Activated CD8-positive, alpha-beta memory T cell treated with anti-CD3 and anti-CD28 coated beads, Interleukin-2, amount 50 U/mL, for 1 hour (primary cell): ENCODE data around the gene NKD2.
"Not testable (repeated sequence)": the region's sequence is repeated elsewhere in the genome, so short reads cannot be mapped to it uniquely, and the experiment has no call there.

ENCODE experiments used
- DNase-seq: peaks from one replicate; pipeline ENCODE4 v3.0.0-alpha.2; 2020; ENCODE audit errors: extremely low read depth

The NKD2 gene

DNA sequence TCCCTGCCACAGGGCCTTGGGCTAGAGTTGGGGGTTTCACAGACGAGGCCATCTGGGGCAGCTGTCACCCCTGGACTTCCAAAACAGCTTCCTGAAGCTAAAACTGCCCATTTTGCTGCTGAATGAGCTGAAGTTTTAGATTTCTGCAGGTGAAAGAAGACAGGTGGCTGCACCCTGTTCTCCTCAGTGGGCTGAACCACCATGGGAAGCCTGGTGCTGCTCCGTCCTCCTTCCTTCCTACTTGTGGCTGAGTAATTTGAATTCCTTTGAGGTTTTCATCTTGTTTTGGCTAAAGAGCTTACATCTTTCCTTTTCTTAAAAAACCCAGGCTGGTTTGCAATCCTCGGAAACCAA, 5.3 kb downstream of the NKD2 start:
- no peak for DNase-seq

DNA sequence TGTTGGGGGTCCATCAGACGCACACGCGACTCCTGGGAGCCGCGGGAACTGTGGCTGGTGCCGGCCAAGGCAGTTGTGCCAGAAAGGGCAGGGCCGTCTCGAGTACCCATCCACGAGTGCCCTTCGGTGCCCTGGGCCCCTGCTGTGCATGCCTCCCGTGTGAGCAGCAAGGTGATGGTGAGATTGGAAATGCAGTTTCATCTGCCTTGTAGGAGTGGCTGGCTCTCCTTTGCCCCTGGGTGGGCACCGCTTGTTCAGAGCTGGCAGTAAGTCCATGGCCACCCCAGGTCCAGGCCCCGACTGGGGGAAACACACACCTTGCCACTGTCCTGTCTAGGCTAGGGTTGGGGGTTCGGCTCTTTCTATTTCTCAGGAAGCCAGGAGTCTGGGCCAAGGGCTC, 5.7 kb downstream of the NKD2 start:
- no peak for DNase-seq

DNA sequence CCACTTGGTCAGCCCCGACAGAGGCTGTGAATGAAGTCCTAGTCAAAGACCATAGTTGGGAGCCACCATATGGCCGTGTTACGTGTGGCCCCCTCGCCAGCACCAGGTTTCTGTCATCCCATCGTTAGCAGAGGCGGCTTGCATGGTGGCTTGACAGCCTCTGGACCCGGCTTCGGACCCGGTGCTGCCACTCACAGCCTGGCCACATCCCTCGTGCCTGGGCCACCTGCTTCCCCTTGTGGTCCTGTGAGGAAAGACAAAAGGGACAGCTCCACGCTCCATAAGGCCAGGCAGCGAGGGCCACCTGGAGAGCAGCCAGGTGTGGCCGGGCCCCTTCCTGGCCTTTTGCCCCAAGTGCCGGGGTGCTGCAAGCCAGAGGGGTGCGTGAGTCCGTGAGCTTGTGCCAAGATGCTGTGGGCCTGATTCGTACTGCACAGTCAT, 6.2 kb downstream of the NKD2 start:
- DNase-seq = no peak

DNA sequence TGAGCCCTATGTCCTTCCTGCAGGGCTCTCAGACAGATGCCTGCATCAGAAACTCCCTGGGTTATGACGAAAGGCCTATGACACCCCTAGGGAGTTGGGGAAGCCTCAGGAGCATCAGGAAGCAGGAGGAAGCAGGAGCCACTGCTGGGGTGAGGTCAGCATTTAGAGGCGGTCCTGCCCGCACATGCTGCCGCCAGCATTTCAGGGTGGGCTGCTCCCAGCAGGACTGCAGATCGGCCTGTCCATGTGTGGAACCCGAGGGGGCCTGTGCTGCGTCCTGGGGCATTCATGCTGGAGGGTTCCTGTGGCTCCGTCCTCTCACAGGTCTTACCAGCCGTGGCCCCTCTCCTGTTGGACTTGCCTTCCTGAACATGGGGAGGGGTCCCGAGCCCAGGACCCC, 6.9 kb downstream of the NKD2 start:
- no peak for DNase-seq

DNA sequence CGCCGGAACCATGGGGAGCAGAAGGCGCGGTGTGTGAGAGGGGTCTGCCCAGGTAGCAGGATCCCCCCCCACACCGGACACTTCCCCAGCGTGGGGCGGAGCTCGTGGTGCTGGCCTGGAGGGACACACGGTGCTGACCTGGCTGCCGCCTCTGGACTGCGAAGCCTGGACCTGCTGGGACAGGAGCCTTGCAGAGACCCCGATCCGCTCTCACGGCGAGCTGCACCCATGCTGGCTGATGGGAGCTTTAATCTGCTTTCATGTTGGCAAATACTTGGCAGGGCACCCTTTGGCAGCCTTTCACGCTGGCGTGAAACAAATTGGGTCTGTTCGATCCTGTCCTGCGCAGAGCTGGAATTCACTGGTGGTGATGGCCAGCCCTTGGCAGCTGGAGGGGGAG, 7.4 kb downstream of the NKD2 start:
- no peak for DNase-seq

DNA sequence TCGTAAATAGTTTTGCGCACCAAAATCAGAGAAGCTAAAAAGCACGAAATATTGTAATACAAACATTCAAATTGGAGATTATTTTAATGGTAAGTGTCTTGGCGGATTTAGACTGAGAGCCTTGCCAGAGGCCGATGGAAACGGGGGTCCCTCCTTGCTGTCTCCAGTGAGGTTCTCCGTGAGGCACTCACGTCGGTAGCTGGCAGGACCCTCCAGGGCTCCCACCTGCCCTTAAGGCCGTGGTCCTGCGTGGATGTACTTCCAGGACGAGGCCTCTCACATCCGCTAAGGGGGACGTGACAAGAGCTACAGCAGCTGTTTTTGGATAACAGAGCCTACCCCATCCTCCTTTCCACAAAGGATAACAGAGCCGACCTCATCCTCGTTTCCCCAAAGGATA, 7.9 kb downstream of the NKD2 start:
- no peak for DNase-seq

DNA sequence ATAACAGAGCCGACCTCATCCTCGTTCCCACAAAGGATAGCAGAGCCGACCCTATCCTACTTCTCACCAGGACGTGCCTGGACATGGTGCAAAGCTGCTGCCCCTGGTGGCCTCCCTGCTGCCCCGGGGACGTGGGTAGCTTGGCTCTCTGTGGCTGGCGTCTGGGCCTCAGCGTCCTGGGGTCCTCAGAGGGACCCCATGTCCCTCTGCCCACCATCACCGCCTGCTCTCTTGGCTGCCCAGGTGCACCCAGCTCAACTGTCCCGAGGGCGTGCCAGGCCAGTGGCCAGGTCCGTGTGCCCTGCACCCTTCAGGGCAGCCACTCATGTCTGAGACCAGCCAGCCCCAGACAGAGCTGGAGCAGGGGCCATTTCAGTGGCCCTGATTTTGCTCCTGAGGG, 8.5 kb downstream of the NKD2 start:
- no peak for DNase-seq

DNA sequence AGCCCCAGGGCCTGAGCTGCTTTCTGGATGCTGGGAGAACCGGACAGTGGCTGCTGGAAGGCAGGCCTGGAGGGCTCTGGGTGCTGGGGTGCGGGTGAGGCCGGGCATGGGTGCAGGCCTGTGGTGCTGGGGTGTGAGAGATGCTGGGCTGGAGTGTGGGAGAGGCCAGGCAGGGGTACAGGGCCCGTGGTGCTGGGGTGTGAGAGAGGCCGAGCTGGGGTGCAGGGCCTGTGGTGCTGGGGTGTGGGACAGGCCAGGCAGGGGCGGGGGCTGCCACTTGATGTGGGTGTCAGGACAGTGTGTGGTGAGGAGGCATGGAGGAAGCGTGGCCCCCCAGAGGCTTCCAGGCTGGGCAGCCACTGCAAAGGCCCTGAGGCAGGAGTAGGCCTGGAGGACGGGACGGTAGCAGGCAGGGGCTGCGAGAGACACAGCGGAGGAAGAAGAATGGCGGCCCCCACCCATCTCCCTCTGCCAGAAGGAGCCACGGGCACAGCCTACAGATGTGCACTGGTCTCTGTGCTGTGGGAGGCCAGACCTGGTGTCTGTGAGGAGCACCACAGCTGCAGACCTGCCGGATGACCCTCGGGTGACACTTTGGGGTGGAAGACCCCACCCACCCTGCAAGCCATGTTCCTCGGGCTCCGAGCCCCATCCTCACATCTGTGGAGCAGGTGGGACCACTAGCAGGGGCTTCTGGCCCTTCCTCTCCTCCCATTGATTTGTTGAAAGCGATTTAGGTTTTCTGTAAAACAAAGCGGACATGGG, 9.3 kb downstream of the NKD2 start:
- DNase-seq = no peak

DNA sequence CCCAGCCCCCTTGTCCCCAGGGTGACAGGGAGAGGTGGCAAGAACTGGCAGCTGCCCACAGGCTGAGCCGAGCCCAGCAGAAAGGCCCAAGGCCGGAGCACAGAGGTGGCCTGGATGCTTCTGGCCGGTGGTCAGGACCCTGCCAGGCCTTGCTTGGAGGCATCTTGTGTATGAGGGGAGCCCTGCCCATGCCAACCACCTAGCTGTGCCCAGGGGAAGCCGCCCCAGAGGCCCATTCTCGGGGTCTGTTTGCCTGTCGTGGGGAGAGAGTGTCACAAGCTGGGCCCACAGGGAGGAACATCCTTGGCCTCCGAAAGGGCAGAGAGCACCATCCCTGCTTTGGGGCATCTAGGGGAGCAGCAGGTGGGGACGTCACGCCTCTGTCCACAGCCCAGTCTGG, 10.0 kb downstream of the NKD2 start:
- no peak for DNase-seq

DNA sequence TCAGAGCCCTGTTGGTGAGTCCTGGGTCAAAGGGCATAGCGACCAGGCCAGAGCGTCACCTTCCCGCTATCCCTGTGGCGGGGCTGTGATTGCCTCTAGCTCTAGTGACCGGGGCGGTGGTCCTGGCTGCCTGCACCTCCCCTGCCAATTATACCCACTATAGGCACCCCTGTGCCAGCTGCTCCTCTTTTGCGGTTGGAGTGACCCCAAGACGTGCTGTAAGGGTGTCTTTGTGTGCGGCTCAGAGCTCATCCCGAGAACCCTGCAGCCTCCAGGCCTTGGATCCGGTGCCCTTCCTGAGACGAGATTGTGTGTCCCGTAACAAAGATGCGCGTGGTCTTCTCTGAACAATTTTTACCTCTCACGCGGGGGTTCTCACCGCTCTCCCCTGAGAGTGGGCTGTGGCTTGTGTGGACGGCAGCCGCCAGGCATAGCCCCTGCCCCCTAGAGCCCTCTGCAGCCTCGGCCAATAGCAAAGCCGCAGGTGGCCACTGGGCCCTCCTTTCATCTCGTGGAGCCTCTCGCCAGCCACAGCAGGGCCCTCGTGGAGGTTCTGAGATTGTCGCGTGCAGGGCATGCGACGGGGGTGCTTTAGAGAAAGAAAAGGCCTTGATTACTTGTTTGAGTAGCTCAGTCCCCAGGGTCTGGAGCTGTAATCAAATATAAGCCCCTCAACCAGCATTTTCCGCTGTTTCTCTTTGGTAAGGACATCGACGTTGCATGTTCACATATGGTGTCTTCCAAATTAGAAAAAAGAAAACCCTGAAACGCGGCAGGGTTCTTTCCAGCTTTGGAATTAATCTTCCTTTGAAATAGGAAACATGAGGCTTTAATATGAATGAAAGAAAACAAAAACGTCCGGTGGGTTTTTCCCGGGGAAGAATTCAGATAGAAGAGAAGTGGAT, 10.7 kb downstream of the NKD2 start:
- DNase-seq = no peak

DNA sequence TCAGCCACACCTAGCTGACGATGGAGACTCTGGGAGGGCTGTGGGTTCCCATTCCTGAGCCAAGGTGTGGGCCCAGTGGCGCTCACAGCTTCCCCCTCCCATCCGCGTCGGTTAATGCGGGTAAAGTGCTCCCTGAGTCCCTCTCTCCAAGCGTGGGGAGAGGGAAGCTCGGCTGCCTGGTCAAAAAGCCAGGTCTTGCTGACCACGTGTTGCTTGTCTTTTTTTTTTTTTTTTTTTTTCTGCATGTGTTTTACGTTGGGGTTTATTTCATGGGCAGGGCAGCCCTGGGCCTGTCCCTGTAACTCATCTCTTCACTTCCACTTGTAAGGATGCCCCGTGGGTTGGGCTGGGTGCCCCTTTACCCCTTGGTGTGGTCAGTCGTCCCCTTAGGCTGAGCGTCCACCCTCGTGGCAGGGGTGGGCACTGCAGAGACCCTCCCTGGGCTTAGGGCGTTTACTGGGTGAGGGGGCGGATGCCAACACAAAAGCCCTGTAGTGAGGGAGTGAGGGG, 11.9 kb downstream of the NKD2 start:
- no peak for DNase-seq

DNA sequence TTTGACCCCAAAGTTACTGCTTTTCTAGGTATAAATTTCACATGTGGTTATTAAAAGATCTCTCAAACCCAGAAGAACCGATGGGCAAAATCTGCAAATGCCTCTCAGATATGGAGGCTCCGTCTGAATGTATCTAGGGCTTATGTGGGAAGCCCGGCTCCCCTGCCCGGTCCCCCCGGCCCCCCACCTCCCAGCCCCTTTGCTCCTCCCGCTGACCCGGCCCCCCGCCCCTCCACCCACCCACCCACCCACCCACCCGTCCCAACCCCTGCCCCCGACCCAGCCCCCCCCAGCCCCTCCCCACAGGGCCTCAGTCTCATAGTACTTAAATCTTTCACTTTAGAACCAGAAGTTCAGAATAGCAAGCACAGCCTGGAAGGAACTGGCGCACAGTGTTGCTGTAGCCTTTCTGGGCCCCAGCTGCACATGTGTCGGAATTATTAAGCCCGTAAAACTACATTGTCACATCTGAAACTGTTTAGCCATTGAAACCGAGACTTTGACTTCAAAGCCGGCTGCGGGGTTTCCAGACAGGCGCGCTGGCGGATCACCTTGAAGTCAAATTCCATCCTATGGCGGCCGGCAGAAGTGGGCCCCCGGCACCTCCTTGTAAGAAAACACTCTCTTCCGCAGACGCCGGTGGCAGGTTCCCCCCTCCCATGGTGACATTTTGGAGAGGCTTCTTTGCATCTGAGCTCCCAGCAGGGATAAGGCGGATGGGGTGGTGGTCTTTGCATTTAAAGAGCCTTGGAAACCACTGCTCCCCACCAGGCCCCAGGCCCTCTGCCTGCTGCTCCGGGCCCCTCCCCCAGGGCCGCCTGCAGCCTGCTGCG, 12.8 kb downstream of the NKD2 start:
- no peak for DNase-seq

DNA sequence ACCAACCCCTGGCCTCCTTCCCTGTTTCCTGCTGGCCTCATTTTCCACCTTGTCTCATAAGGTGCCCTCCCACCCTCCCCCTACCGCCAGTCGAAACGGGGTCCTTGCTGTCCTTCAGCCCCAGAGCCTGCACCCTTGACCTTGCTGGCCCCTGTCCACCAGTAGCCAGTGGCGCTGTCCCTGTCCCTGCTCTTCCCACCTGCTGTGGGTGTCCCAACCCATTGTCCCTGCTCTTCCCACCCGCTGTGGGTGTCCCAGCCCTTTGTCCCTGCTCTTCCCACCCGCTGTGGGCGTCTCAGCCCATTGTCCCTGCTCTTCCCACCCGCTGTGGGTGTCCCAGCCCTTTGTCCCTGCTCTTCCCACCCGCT, 13.4 kb downstream of the NKD2 start:
- not testable (repeated sequence) for DNase-seq

DNA sequence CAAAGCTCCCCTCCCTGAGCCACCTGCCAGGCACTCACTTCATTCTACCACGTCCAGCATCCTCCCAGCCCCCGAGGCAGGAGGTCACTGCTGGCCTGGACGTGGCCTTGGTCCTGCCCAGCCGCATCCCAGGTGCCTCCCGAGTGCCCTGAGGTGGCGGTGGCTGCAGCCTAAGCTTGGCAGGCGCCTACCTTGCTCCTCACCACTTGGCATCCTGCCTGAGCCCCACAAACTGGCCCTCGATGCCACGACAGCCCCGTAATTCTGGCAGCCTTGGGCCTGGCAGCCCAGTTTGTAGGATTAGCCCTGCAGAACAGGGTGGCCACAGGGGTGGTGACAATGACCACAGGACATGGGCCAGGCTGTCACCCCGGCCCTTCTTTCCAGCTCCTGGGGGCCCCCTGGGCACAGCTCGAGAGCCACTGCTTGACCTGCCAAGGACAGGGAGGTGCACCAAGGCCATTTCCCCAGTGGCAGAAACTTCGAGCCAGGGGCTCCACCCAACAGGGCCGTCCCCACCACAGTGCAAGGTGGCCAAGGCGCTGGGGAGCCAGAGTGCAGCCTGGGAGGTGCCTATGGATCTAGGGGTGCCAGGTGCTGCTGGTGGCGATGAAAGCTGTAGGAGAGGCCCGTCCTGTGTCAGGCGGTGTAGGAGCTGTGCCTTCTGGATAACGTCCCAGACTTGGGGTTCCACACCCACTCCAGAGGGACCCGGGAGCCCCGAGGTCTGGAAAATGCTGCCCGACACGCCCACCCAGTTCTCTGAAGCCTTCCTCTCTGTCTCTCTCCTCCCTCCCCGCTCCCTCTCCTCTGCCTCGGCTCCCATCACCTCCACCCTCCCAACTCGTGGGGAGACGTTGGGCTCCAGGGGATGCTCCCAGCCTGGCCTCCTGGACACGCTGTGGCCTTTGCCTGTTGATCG, 18.4 kb downstream of the NKD2 start:
- no peak for DNase-seq

DNA sequence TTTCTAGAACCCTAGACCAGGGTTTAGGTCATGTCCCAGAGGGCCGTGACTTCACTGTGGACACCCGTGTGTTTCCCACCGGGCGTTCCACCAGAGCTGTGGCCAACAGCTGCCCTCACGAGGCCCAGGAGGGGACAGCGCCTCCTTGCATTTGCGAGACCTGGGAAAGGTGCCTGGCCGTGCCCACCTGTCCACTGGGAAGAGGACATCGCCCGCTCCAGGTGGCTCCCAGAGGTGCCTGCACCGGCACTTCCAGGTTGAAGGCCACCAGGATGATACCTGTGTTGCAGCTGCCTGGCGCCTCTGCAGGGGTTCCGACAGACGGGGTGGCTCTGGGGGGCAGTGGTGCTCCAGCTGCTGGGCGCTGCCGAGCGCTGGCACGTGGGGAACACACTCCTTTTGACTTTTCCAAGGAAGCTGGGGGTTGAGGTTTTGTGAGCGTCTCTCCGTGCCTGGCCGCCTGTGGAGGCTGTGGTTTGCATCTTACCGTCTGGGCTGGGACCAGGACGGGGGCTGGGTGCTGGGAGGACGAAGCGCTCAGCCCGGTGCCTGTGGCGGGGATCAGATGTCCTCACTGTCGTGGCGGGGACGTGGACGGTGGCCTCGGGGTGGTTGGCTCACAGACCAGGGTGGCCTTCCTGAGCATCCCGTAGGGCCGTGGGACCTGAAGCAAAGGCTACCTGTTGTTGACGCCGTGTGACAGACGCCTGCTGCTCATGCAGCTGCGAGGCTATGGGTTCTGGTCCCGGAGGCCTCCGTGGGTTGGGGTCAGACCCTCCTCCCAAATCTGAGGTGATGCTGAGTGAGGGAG, 19.2 kb downstream of the NKD2 start:
- no peak for DNase-seq

DNA sequence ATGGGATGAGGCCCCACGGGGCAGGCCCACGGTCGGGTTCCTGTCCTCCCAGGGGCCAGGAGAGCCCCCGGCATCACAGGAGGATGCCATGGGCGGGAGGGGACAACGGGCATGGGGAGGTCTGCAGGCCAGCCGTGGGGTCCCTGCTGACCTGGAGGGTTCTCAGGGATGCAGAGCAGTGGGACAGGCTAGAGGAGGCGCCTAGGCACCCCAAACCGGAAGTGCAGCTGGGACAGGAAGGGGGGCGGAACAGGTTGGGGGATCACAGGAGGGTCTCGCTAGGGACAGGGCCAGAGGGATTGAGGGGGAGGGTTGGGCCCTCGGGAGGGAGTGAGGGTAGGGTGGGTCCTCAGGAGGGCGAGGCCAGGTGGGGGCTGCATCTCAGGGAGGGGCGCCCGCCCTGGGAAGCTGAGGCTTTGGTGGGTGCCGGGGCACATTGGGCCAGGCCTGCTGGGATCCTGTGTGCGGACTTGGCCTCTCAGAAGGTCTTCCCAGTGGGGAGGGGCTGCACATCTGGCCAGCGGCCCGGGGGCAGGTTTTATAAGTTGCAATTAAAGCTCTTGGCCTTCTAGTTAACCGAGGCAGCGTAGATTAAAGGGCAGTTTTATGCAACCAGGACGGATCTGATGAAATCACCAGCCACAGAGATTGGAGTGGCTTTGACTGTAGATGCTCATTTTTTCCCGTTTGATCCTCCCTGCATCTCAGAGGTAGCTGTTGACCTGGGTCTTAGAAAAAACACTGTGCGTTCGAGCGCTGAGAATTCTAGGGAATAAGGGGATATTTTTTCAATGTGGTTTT, 20.1 kb downstream of the NKD2 start:
- no peak for DNase-seq

DNA sequence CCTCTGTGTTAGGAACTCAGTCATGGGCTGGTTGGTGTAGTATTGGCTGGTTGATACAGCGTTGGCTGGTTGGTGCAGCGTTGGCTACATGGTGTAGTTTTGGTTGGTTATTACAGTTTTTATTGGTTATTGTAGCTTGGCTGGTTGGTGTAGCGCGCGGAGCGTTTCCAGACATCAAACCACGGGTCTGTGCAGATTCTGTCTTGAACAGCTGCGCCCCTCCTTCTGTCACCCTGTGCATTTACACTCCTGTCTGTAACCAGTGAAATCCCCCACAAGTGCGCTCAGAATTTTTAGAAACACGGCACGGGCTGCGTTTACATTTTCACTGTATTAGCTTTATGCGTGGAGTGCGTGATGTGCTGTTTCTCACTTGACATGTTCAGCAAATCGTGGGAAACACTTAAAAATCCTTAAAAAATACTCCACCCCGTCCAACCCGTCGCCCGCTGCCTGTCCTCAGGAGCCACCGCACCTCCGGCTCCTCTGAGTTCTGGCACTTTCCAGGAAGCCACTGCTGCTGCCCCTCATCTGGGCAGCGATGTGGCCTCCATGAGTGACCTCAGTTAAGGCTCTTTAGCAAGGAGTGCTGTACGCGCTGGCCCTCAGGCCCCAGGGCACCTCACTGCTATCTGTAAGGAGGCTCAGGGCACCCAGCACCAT, 20.8 kb downstream of the NKD2 start:
- DNase-seq = no peak

DNA sequence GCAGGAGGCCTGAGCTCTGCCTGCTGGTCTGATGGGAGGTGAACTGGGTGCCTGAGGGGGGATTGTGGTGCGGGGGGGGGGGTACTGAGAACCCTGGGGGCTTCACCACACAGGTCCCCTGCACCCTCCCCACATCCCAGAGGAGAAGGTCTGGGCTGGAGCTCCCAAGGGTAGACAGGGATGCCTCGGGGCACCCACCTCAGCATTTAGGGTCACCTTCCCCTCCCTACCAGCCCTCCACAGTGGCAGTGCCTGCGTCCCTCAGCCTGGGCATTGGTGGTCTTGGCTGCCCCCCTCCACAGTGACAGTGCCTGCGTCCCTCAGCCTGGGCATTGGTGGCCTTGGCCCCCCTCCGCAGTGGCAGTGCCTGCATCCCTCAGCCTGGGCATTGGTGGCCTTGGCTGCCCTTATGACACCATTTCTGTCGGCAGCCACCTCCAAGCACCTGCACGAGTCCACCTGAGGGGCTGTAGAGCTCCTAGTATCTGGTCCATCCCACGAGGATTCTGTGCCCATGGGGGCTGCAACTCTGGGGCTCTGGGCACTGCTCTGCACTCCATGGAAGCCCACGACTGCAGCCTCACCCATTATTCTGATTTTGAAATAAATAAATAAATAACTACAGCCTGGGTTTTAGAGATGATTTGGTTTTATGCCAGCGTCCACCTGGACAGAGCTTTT, 21.5 kb downstream of the NKD2 start:
- DNase-seq = no peak
